IMR-90 (cell line): ENCODE measurements around the gene ECM1. TPM values are rescaled to one million over a fixed set of nuclear protein-coding genes. Genes with fewer than 3 reads are reported as not detected.
A peak's percentile ranks its signal among the peaks of the same experiment; 100 is the strongest.

Experiments used
- ATAC-seq: fragments of 200-7000 bp; cut with Tn5 transposase; 2 replicates; pipeline ENCODE4 v1.9.1; 2020; ENCODE audit warnings: low read depth, mild to moderate bottlenecking, moderate library complexity
- BruUV-seq: library from RNA; stranded (reverse); fragments of 400-500 nt; replicated peaks from 2 replicates; lab custom pipeline; 2021; lab: Mats Ljungman, UMichigan
- CTCF ChIA-PET: fragments of 300-600 bp; formaldehyde crosslinking; extraction: SDS; loops from one replicate; lab custom pipeline; 2021; ENCODE audit warnings: antibody characterized with exemption; lab: Yijun Ruan, JAX
- POLR2A ChIA-PET: fragments of 300-600 bp; sonication (Branson Sonifier 250); formaldehyde crosslinking; loops from one replicate; lab custom pipeline; 2022; ENCODE audit warnings: antibody characterized with exemption; ENCODE audit not compliant: unreplicated experiment; lab: Charles Lee
- DNase-seq: peaks from one replicate; pipeline ENCODE4 v3.0.0; 2013
- H2AFZ ChIP-seq: replicated peaks from 2 replicates; pipeline ENCODE3; 2013; ENCODE audit warnings: low read length, mild to moderate bottlenecking; ENCODE audit not compliant: poor library complexity
- H2AK5ac ChIP-seq: 2 replicates; pipeline ENCODE4 v1.6.1; 2013; ENCODE audit warnings: low read depth, low read length, inconsistent platforms
- H2AK9ac ChIP-seq: replicated peaks from 2 replicates; pipeline ENCODE3; 2013; ENCODE audit warnings: mild to moderate bottlenecking, low read depth, low read length, moderate library complexity; ENCODE audit not compliant: poor library complexity
- H2BK120ac ChIP-seq: 2 replicates; pipeline ENCODE4 v1.6.1; 2013; ENCODE audit warnings: low read depth, low read length, inconsistent platforms
- H2BK15ac ChIP-seq: 3 replicates; pipeline ENCODE4 v1.6.1; 2013; ENCODE audit warnings: low read depth, low read length, inconsistent platforms
- H2BK20ac ChIP-seq: 2 replicates; pipeline ENCODE4 v1.6.1; 2013; ENCODE audit warnings: low read depth, mild to moderate bottlenecking, inconsistent platforms, low read length, moderate library complexity
- H2BK5ac ChIP-seq: 2 replicates; pipeline ENCODE4 v1.6.1; 2013; ENCODE audit warnings: mild to moderate bottlenecking, low read depth, low read length, inconsistent platforms; ENCODE audit not compliant: poor library complexity, severe bottlenecking
- H3K14ac ChIP-seq: replicated peaks from 2 replicates; pipeline ENCODE4 v1.6.1; 2013; ENCODE audit warnings: low read depth, low read length, inconsistent platforms
- H3K18ac ChIP-seq: 2 replicates; pipeline ENCODE4 v1.6.1; 2013; ENCODE audit warnings: low read depth, low read length, control low read depth
- H3K23ac ChIP-seq: 2 replicates; pipeline ENCODE4 v1.6.1; 2013; ENCODE audit warnings: low read depth, low read length, inconsistent platforms
- H3K27ac ChIP-seq: 2 replicates; pipeline ENCODE4 v1.5.1; 2013; ENCODE audit warnings: mild to moderate bottlenecking, control low read depth, low read length; ENCODE audit not compliant: insufficient read depth
- H3K27me3 ChIP-seq: 2 replicates; pipeline ENCODE4 v1.6.1; 2013; ENCODE audit warnings: low read length; ENCODE audit not compliant: control insufficient read depth, insufficient read depth
- H3K36me3 ChIP-seq: 2 replicates; pipeline ENCODE4 v1.6.1; 2013; ENCODE audit warnings: low read length, mixed read lengths; ENCODE audit not compliant: control insufficient read depth, insufficient read depth
- H3K4ac ChIP-seq: 2 replicates; pipeline ENCODE4 v1.6.1; 2013; ENCODE audit warnings: low read depth, low read length, inconsistent platforms
- H3K4me1 ChIP-seq: 2 replicates; pipeline ENCODE4 v1.6.1; 2013; ENCODE audit warnings: low read length, mixed read lengths; ENCODE audit not compliant: control insufficient read depth, insufficient read depth
- H3K4me2 ChIP-seq: 2 replicates; pipeline ENCODE4 v1.6.1; 2013; ENCODE audit warnings: low read depth, mild to moderate bottlenecking, control low read depth, low read length, moderate library complexity
- H3K4me3 ChIP-seq: 2 replicates; pipeline ENCODE4 v1.5.1; 2013; ENCODE audit warnings: low read depth, mild to moderate bottlenecking, control low read depth, low read length, moderate library complexity; ENCODE audit not compliant: insufficient read depth
- H3K56ac ChIP-seq: 2 replicates; pipeline ENCODE4 v1.6.1; 2013; ENCODE audit warnings: low read length, inconsistent platforms; ENCODE audit not compliant: insufficient read depth; ENCODE audit errors: extremely low read depth
- H3K79me1 ChIP-seq, 2 experiments: 2 replicates each; pipeline ENCODE4 v1.6.1; 2013; ENCODE audit warnings: low read length in 2 of 2, inconsistent platforms in 1 of 2, low read depth in 1 of 2
- H3K9ac ChIP-seq: 2 replicates; pipeline ENCODE4 v1.6.1; 2013; ENCODE audit warnings: low read depth, low read length, control low read depth
- H3K9me1 ChIP-seq: 2 replicates; pipeline ENCODE4 v1.6.1; 2013; ENCODE audit warnings: low read length, inconsistent platforms; ENCODE audit not compliant: insufficient read depth
- H3K9me3 ChIP-seq: 2 replicates; pipeline ENCODE4 v1.6.1; 2013; ENCODE audit warnings: low read length; ENCODE audit not compliant: control insufficient read depth, insufficient read depth
- H4K20me1 ChIP-seq: 2 replicates; pipeline ENCODE4 v1.6.1; 2013; ENCODE audit warnings: low read length, inconsistent platforms; ENCODE audit not compliant: insufficient read depth
- H4K5ac ChIP-seq: 2 replicates; pipeline ENCODE4 v1.6.1; 2013; ENCODE audit warnings: mild to moderate bottlenecking, low read depth, low read length, control low read depth
- H4K8ac ChIP-seq, 2 experiments: 2 replicates each; pipeline ENCODE4 v1.6.1; 2013; ENCODE audit warnings: low read depth in 2 of 2, low read length in 2 of 2, control low read depth in 1 of 2, inconsistent platforms in 1 of 2
- H4K91ac ChIP-seq: 2 replicates; pipeline ENCODE4 v1.6.1; 2013; ENCODE audit warnings: low read depth, low read length, inconsistent platforms; ENCODE audit not compliant: insufficient read depth
- CEBPB ChIP-seq: IDR thresholded peaks from 2 replicates; pipeline ENCODE4 v1.6.1; 2012; ENCODE audit warnings: low read depth, low read length, improper control_type of control experiment
- FOS ChIP-seq: fragments of 150-350 bp; IDR thresholded peaks from 2 replicates; pipeline ENCODE4 v1.6.1; 2016; ENCODE audit warnings: low read depth, low read length
- RAD21 ChIP-seq: IDR thresholded peaks from 2 replicates; pipeline ENCODE4 v1.6.1; 2012; ENCODE audit warnings: low read length, improper control_type of control experiment
- WGBS, 2 experiments: methylation state at CpG; one replicate each; pipeline versions ENCODE4 v1.1.5 to v1.1.7; 2013; ENCODE audit warnings: missing lambda C conversion rate in 2 of 2; ENCODE audit not compliant: insufficient read length in 1 of 2; ENCODE audit errors: extremely low coverage in 2 of 2; 5-methylcytosine and 5-hydroxymethylcytosine counted together
- dilution Hi-C: fragments of 300-500 bp; cut with HindIII; formaldehyde crosslinking; loops from one replicate; pipeline ENCODE4 v1.14.3; 2018; ENCODE audit warnings: low sequenced_read_pairs; ENCODE audit not compliant: unreplicated experiment
- in situ Hi-C: fragments of 300-500 bp; cut with MboI; formaldehyde crosslinking; loops from 3 replicates; pipeline ENCODE4 v1.14.3; 2019; ENCODE audit warnings: low sequenced_read_pairs, inconsistent platforms, mixed read lengths
- intact Hi-C: fragments of 100-400 bp; cut with micrococcal nuclease; formaldehyde crosslinking; loops from 2 replicates; pipeline ENCODE4 v1.10.0; 2022
- polyA plus RNA-seq, 3 experiments: library from polyadenylated mRNA; depleted of rRNA; stranded (reverse); fragments of >200 nt; gene quantifications; 2 replicates each; pipeline ENCODE4 v1.2.3, GENCODE V29; 2012; ENCODE audit warnings: low replicate concordance in 1 of 3
- total RNA-seq: library from RNA; depleted of rRNA; stranded (reverse); fragments of >200 nt; gene quantifications from 2 replicates; pipeline ENCODE4 v1.2.3, GENCODE V29; 2012

Gene ECM1
- total and polyA plus RNA-seq, 2 of the 4 experiments (the other 2 are of a cell fraction): 20.1 to 230 TPM

- dilution Hi-C loops: no loop called here
- POLR2A ChIA-PET: no interaction called here
- no peak overlapping the region for H3K9ac ChIP-seq
Measured at GRCh38 chr1:150543500-150544143, 35.7 kb downstream of the ECM1 start.

More at GRCh38 chr1:150543500-150544143, 35.7 kb downstream of the ECM1 start:
- no peak overlapping the region for H3K27ac ChIP-seq
- no peak overlapping the region for H4K5ac ChIP-seq
- H2BK15ac ChIP-seq: no peak overlapping the region
- H2BK120ac ChIP-seq: no peak overlapping the region
- peaks cover 3% of the 10 kb centered on the region; the same call in 1 of the 2 replicates for H3K4me1 ChIP-seq
- H2AK9ac ChIP-seq: peak overlapping the region; percentile 85
- no peaks in the 10 kb centered on the region for H3K36me3 ChIP-seq
- no peaks in the 10 kb centered on the region for H3K27me3 ChIP-seq
- no peak overlapping the region for H3K23ac ChIP-seq
- BruUV-seq: no TSS peak
- H3K18ac ChIP-seq: no peak overlapping the region
- H3K4me3 ChIP-seq: no peak overlapping the region
- H4K8ac ChIP-seq: peak overlapping the region in 1 of 2 experiments; percentile 55; a peak in 1 of 4 replicates
- no peak overlapping the region for H2BK5ac ChIP-seq
- H4K91ac ChIP-seq: no peak overlapping the region; the same call in 1 of the 2 replicates
- 0 out of 4 replicates have a peak, but pooled peaks cover 0 to 8% of the 10 kb centered on the region in 2 experiments for H3K79me1 ChIP-seq
- H2AFZ ChIP-seq: peak overlapping the region; percentile 60
- no peak overlapping the region for H3K56ac ChIP-seq
- no peak for DNase-seq
- peak overlapping the region; percentile 48; the same call in 1 of the 2 replicates for H2AK5ac ChIP-seq
- no peak for TF ChIP-seq RAD21
- no peak for TF ChIP-seq FOS
- TF ChIP-seq CEBPB: 0 out of 2 replicates have a peak, but pooled peaks have one; percentile 1
- in situ Hi-C loops (no loop called here), intact Hi-C loops (no loop called here)
- no peaks in the 10 kb centered on the region for H3K9me3 ChIP-seq
- CTCF ChIA-PET: interaction anchor here (0.6 to 0.7 kb wide), 2 partner anchors 11 to 16 kb away, joined by 4 to 5 read pairs; no protein-coding TSS in a partner anchor
- H4K20me1 ChIP-seq: no peaks in the 10 kb centered on the region
- H2BK20ac ChIP-seq: no peak overlapping the region
- WGBS, 2 experiments: 51% methylated on average over 3 of the region's 13 CpGs; no CpG with 5 or more reads in 1 of the 2 experiments
- ATAC-seq: no peak
- H3K4ac ChIP-seq: no peak overlapping the region
- peak overlapping the region; percentile 33; the same call in 1 of the 2 replicates for H3K14ac ChIP-seq
- no peak overlapping the region for H3K4me2 ChIP-seq
- H3K9me1 ChIP-seq: peaks cover 4% of the 10 kb centered on the region
